Muscle layer of colon (tissue), 2 donors: ENCODE data around the gene PAQR8.

Experiments
- H3K27ac ChIP-seq: one replicate; pipeline ENCODE4 v1.7.0; 2013; ENCODE audit warnings: low read depth, mild to moderate bottlenecking, low read length, moderate library complexity
- H3K27me3 ChIP-seq, 2 donors: one replicate each; pipeline ENCODE4 v1.7.0; 2013; ENCODE audit warnings: low read length in 2 of 2, mild to moderate bottlenecking in 2 of 2; ENCODE audit not compliant: insufficient read depth in 2 of 2, control insufficient read depth in 1 of 2
- H3K36me3 ChIP-seq: one replicate; pipeline ENCODE4 v1.7.0; 2013; ENCODE audit warnings: mild to moderate bottlenecking, low read length; ENCODE audit not compliant: insufficient read depth
- H3K4me1 ChIP-seq: one replicate; pipeline ENCODE4 v1.7.0; 2013; ENCODE audit warnings: mild to moderate bottlenecking, low read length; ENCODE audit not compliant: insufficient read depth
- H3K4me3 ChIP-seq, 2 donors: one replicate each; pipeline ENCODE4 v1.7.0; 2013; ENCODE audit warnings: low read length in 2 of 2, low read depth in 1 of 2, mild to moderate bottlenecking in 1 of 2, moderate library complexity in 1 of 2
- H3K9ac ChIP-seq: one replicate; pipeline ENCODE4 v1.7.0; 2013; ENCODE audit warnings: low read length
- H3K9me3 ChIP-seq: one replicate; pipeline ENCODE4 v1.7.0; 2013; ENCODE audit warnings: mild to moderate bottlenecking, low read length
- donor health status: abdominal sarcoma.
- donor health status: Adenocarcinoma of cecum.

PAQR8 gene

DNA sequence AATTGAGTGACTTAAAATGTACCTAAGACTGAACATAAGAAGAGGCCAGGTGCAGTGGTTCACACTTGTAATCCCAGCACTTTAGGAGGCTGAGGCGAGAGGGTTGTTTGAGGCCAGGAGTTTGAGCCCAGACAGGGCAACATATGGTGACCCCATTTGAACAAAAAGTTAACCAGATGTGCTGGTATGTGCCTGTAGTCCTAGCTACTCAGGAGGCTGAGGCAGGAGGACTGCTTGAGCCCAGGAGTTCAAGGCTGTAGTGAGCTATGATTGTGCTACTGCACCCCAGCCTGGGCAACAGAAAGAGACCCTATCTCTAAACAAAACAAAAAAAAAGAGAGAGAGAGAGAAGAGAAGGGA lies 10.1 kb upstream of the PAQR8 start:
- Histone ChIP-seq H3K36me3 (no peaks in the 10 kb centered on the region), H3K9ac (no peak overlapping the region), H3K27ac (no peak overlapping the region), H3K9me3 (no peaks in the 10 kb centered on the region), H3K4me3 (no peak overlapping the region), H3K27me3 (no peaks in the 10 kb centered on the region), H3K4me1 (peaks cover 12% of the 10 kb centered on the region)

DNA sequence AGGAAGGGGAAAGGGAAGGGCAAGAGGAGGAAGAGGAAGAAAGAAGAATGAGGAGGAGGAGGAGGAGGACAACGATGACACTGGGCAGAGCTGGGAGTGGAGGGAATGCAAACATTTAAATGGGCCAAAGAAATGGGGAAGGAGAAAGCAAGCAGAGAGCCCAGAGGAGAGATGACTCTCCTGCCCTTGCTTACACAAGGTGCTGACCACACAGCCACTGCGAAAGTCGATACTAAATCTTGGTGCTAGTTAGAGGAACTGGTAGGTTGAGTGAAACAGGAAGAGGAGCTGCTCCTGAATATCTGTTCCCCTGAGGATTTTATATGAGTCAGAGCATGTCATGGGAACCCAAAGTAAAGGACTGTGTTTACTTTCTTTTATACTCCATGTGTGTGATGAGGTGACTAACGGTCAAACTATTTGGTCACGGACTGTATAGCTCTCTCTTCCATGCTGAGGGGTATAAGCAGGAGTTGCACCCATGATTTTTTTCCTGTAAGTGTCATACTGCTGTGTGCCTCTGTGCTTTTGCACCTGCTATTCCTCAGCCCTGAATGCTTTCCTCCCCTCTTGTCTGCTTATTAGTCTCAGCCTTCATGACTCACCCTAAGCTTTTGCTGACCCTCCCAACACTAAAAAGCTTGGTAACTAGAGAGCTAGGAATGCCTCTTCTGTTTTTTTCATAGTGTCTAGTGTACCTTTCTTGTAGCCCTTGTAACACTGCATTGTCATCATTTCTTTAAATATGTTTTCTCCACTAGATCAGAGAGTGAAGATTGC lies 9.5 kb upstream of the PAQR8 start:
- Histone ChIP-seq H3K27ac (no peak overlapping the region), H3K9ac (no peak overlapping the region), H3K36me3 (no peaks in the 10 kb centered on the region), H3K9me3 (no peaks in the 10 kb centered on the region), H3K4me1 (peaks cover 12% of the 10 kb centered on the region), H3K27me3 (no peaks in the 10 kb centered on the region), H3K4me3 (no peak overlapping the region)

DNA sequence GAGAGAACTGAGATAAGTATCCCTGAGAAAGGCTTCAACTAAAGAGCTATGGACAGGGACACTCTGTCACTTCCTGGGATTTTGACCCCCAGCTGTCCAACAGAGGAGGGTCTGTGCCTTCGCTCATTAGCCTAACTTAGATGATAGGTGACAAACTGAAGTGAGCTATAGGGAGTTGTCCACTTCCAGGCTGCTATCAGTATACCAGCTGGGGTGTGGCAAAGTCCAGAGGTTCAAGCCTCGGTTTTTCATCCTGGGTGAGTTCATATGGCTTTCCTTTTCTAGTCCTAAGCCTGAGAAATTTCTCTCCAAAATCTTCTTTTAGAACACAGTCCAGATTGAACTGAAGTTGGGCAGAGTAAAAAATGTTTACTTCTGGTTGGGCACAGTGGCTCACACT lies 5.9 kb upstream of the PAQR8 start:
- Histone ChIP-seq H3K9me3 (no peaks in the 10 kb centered on the region), H3K27me3 (no peaks in the 10 kb centered on the region), H3K4me1 (peaks cover 32% of the 10 kb centered on the region), H3K36me3 (no peaks in the 10 kb centered on the region), H3K27ac (no peak overlapping the region), H3K4me3 (no peak overlapping the region), H3K9ac (no peak overlapping the region)

DNA sequence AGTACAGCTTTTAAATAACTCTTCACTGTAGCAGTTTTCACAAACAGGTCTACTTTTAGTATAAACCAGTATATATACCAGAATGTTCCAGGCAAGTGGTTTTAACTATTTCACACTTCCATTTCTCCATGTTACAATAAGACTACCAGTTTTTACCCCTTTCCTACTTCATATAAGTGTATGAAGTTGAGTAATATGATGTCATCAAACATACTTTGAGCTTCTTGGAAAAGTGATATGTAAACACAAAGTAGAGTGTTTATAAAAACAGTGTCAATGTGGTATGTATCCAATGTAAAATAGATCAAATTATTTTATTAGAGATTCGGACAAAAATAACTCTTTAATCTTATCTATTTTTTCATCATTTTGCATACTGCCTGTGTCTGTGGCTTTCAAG lies 2.5 kb upstream of the PAQR8 start:
- H3K36me3 ChIP-seq = no peaks in the 10 kb centered on the region
- H3K27me3 ChIP-seq = no peaks in the 10 kb centered on the region
- no peak overlapping the region for H3K4me3 ChIP-seq
- H3K9ac ChIP-seq = no peak overlapping the region
- peak overlapping the region; percentile 65 for H3K27ac ChIP-seq
- H3K4me1 ChIP-seq = peaks cover 34% of the 10 kb centered on the region
- H3K9me3 ChIP-seq = no peaks in the 10 kb centered on the region

DNA sequence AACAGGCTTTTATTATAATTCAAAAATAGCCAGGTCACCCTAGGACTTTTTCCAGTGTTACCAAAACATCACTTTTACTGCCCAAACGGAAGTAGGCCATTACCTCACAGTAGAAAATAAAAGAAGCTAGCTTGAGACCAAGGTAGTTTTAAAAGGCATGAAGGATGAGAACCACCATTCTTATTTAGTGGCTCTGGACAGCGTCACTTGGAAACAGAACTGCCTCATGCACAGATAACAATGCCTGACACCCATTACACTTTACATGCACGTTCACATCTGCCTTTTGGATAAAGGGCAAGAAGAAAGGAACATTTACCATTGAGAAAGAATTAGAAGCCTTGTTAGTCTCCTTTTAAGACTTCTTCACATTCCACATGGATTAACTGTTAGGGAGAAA lies 1.9 kb upstream of the PAQR8 start:
- Histone ChIP-seq H3K36me3 (no peaks in the 10 kb centered on the region), H3K27ac (peak overlapping the region; percentile 65), H3K9ac (no peak overlapping the region), H3K9me3 (no peaks in the 10 kb centered on the region), H3K27me3 (no peaks in the 10 kb centered on the region), H3K4me1 (peaks cover 34% of the 10 kb centered on the region), H3K4me3 (no peak overlapping the region)

DNA sequence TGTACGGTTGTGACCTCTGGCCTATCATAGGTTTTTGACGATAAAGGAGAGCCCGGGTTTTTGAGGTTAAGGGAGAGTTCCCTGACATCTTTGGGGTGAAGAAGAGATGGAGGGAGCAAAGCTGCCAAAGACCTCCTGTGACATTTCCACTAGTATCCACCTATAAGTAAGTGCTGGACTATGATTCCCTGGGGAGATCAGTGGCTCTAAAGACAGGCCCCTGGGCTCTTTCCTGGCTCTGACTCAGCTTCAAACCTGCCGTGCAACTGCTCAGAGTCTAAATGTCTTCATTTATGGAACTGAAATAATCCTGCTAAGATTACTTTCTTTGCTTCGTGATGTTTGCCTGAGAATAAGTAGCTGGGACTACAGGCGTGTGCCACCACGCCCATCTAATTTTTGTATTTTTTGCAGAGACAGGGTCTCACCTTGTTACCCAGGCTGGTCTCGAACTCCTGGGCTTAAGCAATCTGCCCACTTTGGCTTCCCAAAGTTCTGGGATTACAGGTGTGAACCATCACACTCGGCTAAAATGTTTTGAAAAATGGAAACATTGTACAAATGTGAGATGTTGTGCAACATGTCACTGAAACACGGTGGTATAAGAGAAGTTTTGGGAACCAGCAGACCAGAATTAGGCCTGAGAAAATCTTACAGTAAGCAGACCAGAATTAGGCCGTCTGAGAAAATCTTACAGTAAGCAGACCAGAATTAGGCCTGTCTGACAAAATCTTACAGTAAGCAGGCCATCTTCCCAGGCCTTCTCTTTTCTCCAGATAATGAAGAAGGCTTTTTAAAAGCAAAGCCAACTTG lies 1.1 kb upstream of the PAQR8 start:
- H3K4me1 ChIP-seq = peaks cover 39% of the 10 kb centered on the region
- no peaks in the 10 kb centered on the region for H3K9me3 ChIP-seq
- H3K27ac ChIP-seq = peak overlapping the region; percentile 65
- H3K27me3 ChIP-seq = no peaks in the 10 kb centered on the region
- no peaks in the 10 kb centered on the region for H3K36me3 ChIP-seq
- H3K9ac ChIP-seq = peak overlapping the region; percentile 5
- H3K4me3 ChIP-seq = peak overlapping the region in 1 of 2 donors; percentile 62

DNA sequence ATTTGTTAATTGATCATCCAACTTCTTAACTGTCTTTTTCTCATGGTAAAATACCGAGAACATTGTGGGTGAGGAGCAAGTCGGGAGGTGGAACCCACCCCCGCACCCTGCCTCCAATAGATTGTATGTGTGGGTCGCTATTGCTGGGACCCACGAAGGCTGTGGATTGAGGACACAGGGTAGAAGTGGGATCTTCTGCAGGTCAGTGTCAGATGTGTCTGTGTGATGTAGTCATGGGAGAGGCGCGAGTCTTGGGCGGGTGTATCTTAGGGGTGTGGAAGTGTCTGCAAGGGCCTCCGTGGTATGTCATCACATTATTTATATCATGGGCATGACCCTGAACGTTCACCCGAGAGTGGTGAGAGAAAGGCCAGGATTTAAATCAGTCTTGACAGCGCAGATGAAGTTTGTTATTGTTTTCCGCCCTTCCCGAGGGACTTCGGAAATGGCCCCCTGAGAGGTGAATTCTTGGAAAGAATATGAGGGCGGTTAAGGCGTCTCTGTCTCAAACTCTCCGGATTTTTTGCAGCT lies 472 bp upstream of the PAQR8 start:
- peak overlapping the region; percentile 5 for H3K9ac ChIP-seq
- peaks cover 39% of the 10 kb centered on the region for H3K4me1 ChIP-seq
- peak overlapping the region; percentile 62 to 84 for H3K4me3 ChIP-seq
- no peaks in the 10 kb centered on the region for H3K9me3 ChIP-seq
- H3K27ac ChIP-seq = peak overlapping the region; percentile 65
- H3K36me3 ChIP-seq = no peaks in the 10 kb centered on the region
- H3K27me3 ChIP-seq = no peaks in the 10 kb centered on the region

DNA sequence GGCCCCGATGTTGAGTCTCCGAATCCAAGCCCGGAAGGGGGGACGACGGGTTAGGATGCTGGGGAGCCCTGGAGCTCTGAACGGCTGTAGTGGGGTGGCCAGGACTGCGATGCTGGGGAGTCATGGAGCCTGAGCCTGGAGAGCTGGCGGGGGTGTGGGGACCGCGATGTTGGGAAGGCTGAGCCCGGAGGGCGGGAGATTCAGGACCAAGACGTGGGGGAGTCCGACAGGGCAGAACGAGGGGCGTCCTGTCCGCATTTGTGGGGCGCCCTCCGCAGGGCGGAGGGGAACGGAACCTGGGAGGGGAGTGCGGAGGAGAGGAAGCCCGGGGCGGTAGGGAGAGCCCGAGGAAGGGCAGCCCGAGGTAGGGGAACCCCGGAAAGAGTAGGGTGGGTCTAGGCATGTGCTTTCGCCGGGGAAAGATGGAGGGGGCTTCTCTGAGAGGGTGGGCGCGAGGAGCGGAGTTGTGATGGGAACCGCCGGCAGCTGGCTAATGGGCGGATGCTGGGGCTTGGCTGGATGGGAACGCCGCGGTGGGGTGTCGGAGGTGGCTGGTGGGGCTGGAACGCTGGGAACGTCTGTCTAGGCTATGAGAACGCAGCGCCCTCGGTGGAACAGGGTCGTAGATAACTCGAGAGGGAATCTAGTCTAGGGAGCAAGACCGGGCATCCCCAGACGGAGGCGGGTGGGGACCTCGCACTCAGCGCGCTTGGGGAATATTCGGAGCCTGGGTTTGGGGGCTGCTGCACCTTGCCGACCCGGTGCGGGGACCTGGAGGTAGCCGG lies 684 bp downstream of the PAQR8 start:
- peak overlapping the region; percentile 66 for H3K9ac ChIP-seq
- H3K27ac ChIP-seq = peak overlapping the region; percentile 52
- peaks cover 39% of the 10 kb centered on the region for H3K4me1 ChIP-seq
- H3K27me3 ChIP-seq = no peaks in the 10 kb centered on the region
- H3K4me3 ChIP-seq = peak overlapping the region; percentile 62 to 84
- no peaks in the 10 kb centered on the region for H3K36me3 ChIP-seq
- no peaks in the 10 kb centered on the region for H3K9me3 ChIP-seq

DNA sequence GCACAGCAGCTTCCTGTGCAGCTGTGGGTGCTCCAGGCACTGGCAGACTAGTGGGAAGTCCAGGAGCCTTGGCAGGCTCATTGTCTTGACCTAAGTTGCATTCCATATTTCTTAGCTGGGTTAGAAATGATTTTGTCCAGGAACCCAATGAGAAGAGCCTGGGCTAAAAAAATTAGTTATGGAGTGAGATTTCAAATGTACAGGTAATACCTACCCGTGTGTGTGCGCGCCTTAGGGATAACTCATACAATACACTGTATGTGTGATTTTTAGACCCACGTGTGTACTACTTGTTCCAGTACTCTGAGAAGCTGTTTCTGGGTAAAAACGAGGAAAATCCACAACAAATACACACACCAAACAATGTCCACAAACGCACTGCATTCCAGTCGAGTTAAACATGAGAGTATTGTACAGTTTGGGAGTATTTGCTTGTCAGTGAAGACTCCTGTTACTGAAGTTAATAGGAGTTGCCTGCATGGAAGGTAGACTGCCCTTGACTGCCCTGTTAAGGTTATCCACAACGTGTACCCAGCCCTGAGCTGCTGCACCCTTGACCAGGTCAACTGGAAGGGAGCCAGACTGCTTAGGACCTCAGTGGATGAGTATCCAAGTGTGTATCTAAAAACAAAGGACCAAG lies 1.4 kb downstream of the PAQR8 start:
- Histone ChIP-seq H3K36me3 (no peaks in the 10 kb centered on the region), H3K4me3 (peak overlapping the region; percentile 62 to 84), H3K4me1 (peaks cover 39% of the 10 kb centered on the region), H3K27me3 (no peaks in the 10 kb centered on the region), H3K9me3 (no peaks in the 10 kb centered on the region), H3K27ac (peak overlapping the region; percentile 52), H3K9ac (no peak overlapping the region)

DNA sequence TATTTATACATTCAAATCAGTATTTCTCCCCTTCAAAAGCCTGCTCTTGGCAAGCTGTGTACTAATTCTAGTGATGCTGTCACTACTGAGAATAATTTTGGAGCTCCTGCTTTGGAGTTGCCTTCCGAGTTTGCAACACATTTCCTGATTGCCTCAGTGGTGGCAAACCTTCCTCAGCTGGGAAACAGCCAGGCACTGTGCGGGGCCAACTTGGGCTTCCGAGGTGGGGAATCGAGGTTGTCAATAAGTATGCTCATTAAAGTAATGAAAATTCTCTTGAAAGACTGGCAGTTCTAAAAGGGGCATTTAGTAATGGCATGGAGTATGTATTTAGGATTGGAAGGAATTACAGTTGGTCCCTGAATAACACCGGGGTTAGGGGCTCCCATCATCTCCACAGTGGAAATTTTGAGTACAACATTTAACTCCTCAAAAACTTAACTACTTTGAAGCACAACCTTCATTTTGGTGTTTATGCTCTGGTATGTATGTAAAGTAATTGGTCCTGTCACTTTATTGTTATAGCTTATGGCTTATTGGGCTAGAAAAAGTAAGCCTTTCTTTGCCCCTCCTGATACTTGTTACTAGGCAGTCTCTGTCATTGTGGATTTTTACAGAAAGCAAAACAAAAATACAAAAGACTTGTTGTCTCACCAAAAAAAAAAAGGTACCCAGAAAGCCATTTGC lies 2.7 kb downstream of the PAQR8 start:
- no peaks in the 10 kb centered on the region for H3K27me3 ChIP-seq
- peaks cover 33% of the 10 kb centered on the region for H3K4me1 ChIP-seq
- no peak overlapping the region for H3K4me3 ChIP-seq
- H3K9me3 ChIP-seq = no peaks in the 10 kb centered on the region
- no peaks in the 10 kb centered on the region for H3K36me3 ChIP-seq
- no peak overlapping the region for H3K9ac ChIP-seq
- no peak overlapping the region for H3K27ac ChIP-seq
